Parathyroid adenoma (tissue), 2 donors: ENCODE results near the gene ROR2.

Source experiments
- H2AFZ ChIP-seq: fragments of 300-600 bp; sonication (generic); one replicate; pipeline ENCODE4 v1.7.0; 2017; ENCODE audit warnings: antibody characterized with exemption, mild to moderate bottlenecking
- H3K27ac ChIP-seq: fragments of 300-600 bp; sonication (generic); one replicate; pipeline ENCODE4 v1.7.0; 2017
- H3K27me3 ChIP-seq: fragments of 300-600 bp; sonication (generic); one replicate; pipeline ENCODE4 v1.7.0; 2017; ENCODE audit warnings: low read length; ENCODE audit not compliant: control insufficient read depth, insufficient read depth
- H3K36me3 ChIP-seq: fragments of 300-600 bp; sonication (generic); one replicate; pipeline ENCODE4 v1.7.0; 2017; ENCODE audit warnings: low read length; ENCODE audit not compliant: control insufficient read depth, insufficient read depth
- H3K4me1 ChIP-seq: fragments of 300-600 bp; sonication (generic); one replicate; pipeline ENCODE4 v1.7.0; 2017; ENCODE audit warnings: control low read depth
- H3K4me2 ChIP-seq: fragments of 300-600 bp; sonication (generic); one replicate; pipeline ENCODE4 v1.7.0; 2017; ENCODE audit warnings: low read length
- H3K4me3 ChIP-seq: fragments of 300-600 bp; sonication (generic); one replicate; pipeline ENCODE4 v1.7.0; 2017; ENCODE audit warnings: low read depth, low read length
- H3K79me2 ChIP-seq: fragments of 300-600 bp; sonication (generic); one replicate; pipeline ENCODE4 v1.7.0; 2017; ENCODE audit warnings: control low read depth
- H3K9ac ChIP-seq: fragments of 300-600 bp; sonication (generic); one replicate; pipeline ENCODE4 v1.7.0; 2017; ENCODE audit warnings: mild to moderate bottlenecking
- H3K9me3 ChIP-seq: fragments of 300-600 bp; sonication (generic); one replicate; pipeline ENCODE4 v1.7.0; 2017; ENCODE audit warnings: low read length; ENCODE audit not compliant: control insufficient read depth
- CTCF ChIP-seq: fragments of 300-600 bp; sonication (generic); IDR thresholded peaks from one replicate; pipeline ENCODE4 v1.7.0; 2017; ENCODE audit warnings: antibody characterized with exemption, mild to moderate bottlenecking
- donor health status: primary hyperparathyroidism.

The ROR2 gene

GRCh38 chr9:91885746-91886413, 64.1 kb downstream of the ROR2 start:
- no peak overlapping the region for H2AFZ ChIP-seq
- H3K9ac ChIP-seq: no peak overlapping the region
- no peak for TF ChIP-seq CTCF
- H3K4me1 ChIP-seq: peaks cover 3% of the 10 kb centered on the region
- H3K36me3 ChIP-seq: no peaks in the 10 kb centered on the region
- H3K4me3 ChIP-seq: no peak overlapping the region
- no peak overlapping the region for H3K27ac ChIP-seq
- H3K9me3 ChIP-seq: no peaks in the 10 kb centered on the region
- H3K79me2 ChIP-seq: peaks cover 20% of the 10 kb centered on the region
- H3K4me2 ChIP-seq: no peak overlapping the region
- H3K27me3 ChIP-seq: no peaks in the 10 kb centered on the region

GRCh38 chr9:91884696-91885687, 65.0 kb downstream of the ROR2 start:
- no peak for TF ChIP-seq CTCF
- no peaks in the 10 kb centered on the region for H3K4me1 ChIP-seq
- H3K4me3 ChIP-seq: no peak overlapping the region
- H3K27ac ChIP-seq: no peak overlapping the region
- no peak overlapping the region for H3K4me2 ChIP-seq
- H3K36me3 ChIP-seq: no peaks in the 10 kb centered on the region
- H3K9me3 ChIP-seq: no peaks in the 10 kb centered on the region
- no peak overlapping the region for H2AFZ ChIP-seq
- peaks cover 20% of the 10 kb centered on the region for H3K79me2 ChIP-seq
- no peaks in the 10 kb centered on the region for H3K27me3 ChIP-seq
- H3K9ac ChIP-seq: no peak overlapping the region

DNA sequence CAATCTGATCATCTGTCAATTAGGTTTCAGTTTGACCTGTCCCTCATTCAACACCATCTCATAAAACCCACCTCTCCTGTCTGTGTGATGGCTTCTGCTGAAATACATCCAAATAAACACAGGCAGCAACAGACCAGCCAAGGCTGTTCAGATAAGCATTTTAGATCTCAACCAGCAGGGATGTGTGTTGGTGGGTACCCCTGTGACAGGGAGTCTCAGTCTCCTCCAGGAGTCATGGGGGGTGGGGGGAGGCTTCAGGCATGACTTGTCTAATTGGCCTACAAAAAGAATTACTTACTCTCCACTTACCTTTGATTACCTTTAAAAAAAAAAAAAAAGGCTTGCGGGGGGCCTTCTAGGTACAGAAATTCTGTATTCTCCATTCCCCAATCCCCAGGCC, 65.9 kb downstream of the ROR2 start:
- no peak for TF ChIP-seq CTCF
- Histone ChIP-seq H3K4me2 (no peak overlapping the region), H3K4me3 (no peak overlapping the region), H3K4me1 (no peaks in the 10 kb centered on the region), H3K36me3 (no peaks in the 10 kb centered on the region), H3K27me3 (no peaks in the 10 kb centered on the region), H3K9ac (no peak overlapping the region), H3K79me2 (peaks cover 13% of the 10 kb centered on the region), H3K27ac (no peak overlapping the region), H2AFZ (no peak overlapping the region), H3K9me3 (no peaks in the 10 kb centered on the region)

DNA sequence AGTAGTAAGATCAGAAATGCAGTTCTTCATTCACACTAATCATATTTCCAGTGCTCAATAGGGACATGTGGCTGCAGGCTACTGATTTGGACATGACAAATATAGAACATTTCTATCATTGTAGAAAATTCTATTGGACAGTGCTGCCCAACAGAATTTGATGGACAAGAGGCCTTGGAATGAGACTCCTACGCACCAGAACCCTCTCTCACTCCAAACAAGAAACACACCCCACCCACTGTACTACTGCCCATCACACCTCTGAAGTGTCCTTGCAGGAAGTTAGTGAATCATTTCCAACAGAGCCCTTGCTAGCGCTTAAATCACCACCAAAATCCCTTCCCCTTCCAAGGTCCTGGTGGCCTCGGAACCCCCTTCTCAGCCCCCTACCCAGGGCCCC, 66.5 kb downstream of the ROR2 start:
- Histone ChIP-seq H3K4me2 (no peak overlapping the region), H3K9me3 (no peaks in the 10 kb centered on the region), H2AFZ (no peak overlapping the region), H3K4me3 (no peak overlapping the region), H3K79me2 (peaks cover 12% of the 10 kb centered on the region), H3K9ac (no peak overlapping the region), H3K4me1 (no peaks in the 10 kb centered on the region), H3K36me3 (no peaks in the 10 kb centered on the region), H3K27me3 (no peaks in the 10 kb centered on the region), H3K27ac (no peak overlapping the region)
- no peak for TF ChIP-seq CTCF
